HG03460 (cell line): Measurements from ENCODE around the gene KRTAP29-1.
"Not testable (repeated sequence)": the region's sequence is repeated elsewhere in the genome, so short reads cannot be mapped to it uniquely, and the experiment has no call there.

ENCODE experiments used
- ATAC-seq: cut with Tn5 transposase; IDR thresholded peaks from one replicate; pipeline ENCODE4 v1.9.1; 2021; ENCODE audit not compliant: unreplicated experiment

The KRTAP29-1 gene

GRCh38 chr17:41301916-41302901, at the start of gene KRTAP29-1:
Gene KRTAP29-1 (minus strand): TSS chr17:41302851. CDS start chr17:41302851, 0 bp downstream.
- ATAC-seq: no peak

- no peak for ATAC-seq
Measured at GRCh38 chr17:41351177-41351576, 48.5 kb upstream of the KRTAP29-1 start.

- ATAC-seq: not testable (repeated sequence)
Measured at GRCh38 chr17:41350381-41350878, 47.8 kb upstream of the KRTAP29-1 start, which contains the start of gene KRT33A. Gene KRT33A (minus strand): TSS chr17:41350828. CDS start chr17:41350767, 61 bp downstream.

- ATAC-seq: no peak
Measured at GRCh38 chr17:41347869-41348760, 45.5 kb upstream of the KRTAP29-1 start.

GRCh38 chr17:41346421-41346820, 43.8 kb upstream of the KRTAP29-1 start:
- ATAC-seq: not testable (repeated sequence)

GRCh38 chr17:41345992-41346391, 43.3 kb upstream of the KRTAP29-1 start:
- ATAC-seq: no peak

- ATAC-seq: no peak
Measured at GRCh38 chr17:41343029-41343428, 40.4 kb upstream of the KRTAP29-1 start.

- no peak for ATAC-seq
Measured at GRCh38 chr17:41340934-41341861, 38.5 kb upstream of the KRTAP29-1 start.

GRCh38 chr17:41340494-41340893, 37.8 kb upstream of the KRTAP29-1 start:
- peak; percentile 41 for ATAC-seq

- no peak for ATAC-seq
Measured at GRCh38 chr17:41339571-41340172, 37.0 kb upstream of the KRTAP29-1 start.

- no peak for ATAC-seq
Measured at GRCh38 chr17:41338961-41339485, 36.4 kb upstream of the KRTAP29-1 start.

GRCh38 chr17:41335747-41336146, 33.1 kb upstream of the KRTAP29-1 start:
- ATAC-seq: no peak

GRCh38 chr17:41334385-41335305, 32.0 kb upstream of the KRTAP29-1 start:
- ATAC-seq: no peak

- no peak for ATAC-seq
Measured at GRCh38 chr17:41333836-41334235, 31.2 kb upstream of the KRTAP29-1 start.

GRCh38 chr17:41333098-41333497, 30.4 kb upstream of the KRTAP29-1 start:
- ATAC-seq: no peak

- no peak for ATAC-seq
Measured at GRCh38 chr17:41332239-41332638, 29.6 kb upstream of the KRTAP29-1 start.

- ATAC-seq: no peak
Measured at GRCh38 chr17:41331606-41332005, 29.0 kb upstream of the KRTAP29-1 start.

- ATAC-seq: no peak
Measured at GRCh38 chr17:41329279-41329948, 26.8 kb upstream of the KRTAP29-1 start.
